ENCODE data around the gene SFRP2.
A peak's percentile ranks its signal among the peaks of the same experiment; 100 is the strongest.

The SFRP2 gene

GRCh38 chr4:153763404-153763803 lies 25.5 kb downstream of the SFRP2 start:
- TF ChIP-seq CTCF (conservative IDR thresholded peaks at IDR 0.05; ENCODE audit: low read depth, low read length): peak; percentile 38
- H3K4me3 ChIP-seq (ENCODE audit: low read depth, low read length): no peak overlapping the region
- no peak for DNase-seq (ENCODE audit: low read depth)

GRCh38 chr4:153759407-153760316 lies 29.2 kb downstream of the SFRP2 start, which contains the start of gene RNF175:
Gene RNF175 (minus strand): TSS chr4:153760024. CDS start chr4:153759862, 162 bp downstream.
- H3K4me3 ChIP-seq (ENCODE audit: low read depth, low read length): peak within 1 kb of the TSS; percentile 51
- no peak for DNase-seq (ENCODE audit: low read depth)
- TF ChIP-seq CTCF (conservative IDR thresholded peaks at IDR 0.05; ENCODE audit: low read depth, low read length): no peak

GRCh38 chr4:153758688-153759406 lies 30.0 kb downstream of the SFRP2 start:
- peak overlapping the region; percentile 51 for H3K4me3 ChIP-seq (ENCODE audit: low read depth, low read length)
- no peak for DNase-seq (ENCODE audit: low read depth)
- TF ChIP-seq CTCF (conservative IDR thresholded peaks at IDR 0.05; ENCODE audit: low read depth, low read length): no peak

- no peak for TF ChIP-seq CTCF (conservative IDR thresholded peaks at IDR 0.05; ENCODE audit: low read depth, low read length)
- H3K4me3 ChIP-seq (ENCODE audit: low read depth, low read length): no peak overlapping the region
- DNase-seq (ENCODE audit: low read depth): no peak
Measured at GRCh38 chr4:153758136-153758535, 30.7 kb downstream of the SFRP2 start.

- H3K4me3 ChIP-seq (ENCODE audit: low read depth, low read length): no peak overlapping the region
- peak; percentile 20 for DNase-seq (ENCODE audit: low read depth)
- TF ChIP-seq CTCF (conservative IDR thresholded peaks at IDR 0.05; ENCODE audit: low read depth, low read length): no peak
Measured at GRCh38 chr4:153757407-153757806, 31.5 kb downstream of the SFRP2 start.

- TF ChIP-seq CTCF (conservative IDR thresholded peaks at IDR 0.05; ENCODE audit: low read depth, low read length): no peak
- DNase-seq (ENCODE audit: low read depth): no peak
- no peak overlapping the region for H3K4me3 ChIP-seq (ENCODE audit: low read depth, low read length)
Measured at GRCh38 chr4:153755186-153755585, 33.7 kb downstream of the SFRP2 start.

Measured in choroid plexus epithelial cell (primary cell).